Measurements from ENCODE around the gene AASDH. TPM values are rescaled to one million over a fixed set of nuclear protein-coding genes. Genes with fewer than 3 reads are reported as not detected.

The AASDH gene
- total RNA-seq, 1 experiment from 2014 or later, result 3.8 TPM

DNA sequence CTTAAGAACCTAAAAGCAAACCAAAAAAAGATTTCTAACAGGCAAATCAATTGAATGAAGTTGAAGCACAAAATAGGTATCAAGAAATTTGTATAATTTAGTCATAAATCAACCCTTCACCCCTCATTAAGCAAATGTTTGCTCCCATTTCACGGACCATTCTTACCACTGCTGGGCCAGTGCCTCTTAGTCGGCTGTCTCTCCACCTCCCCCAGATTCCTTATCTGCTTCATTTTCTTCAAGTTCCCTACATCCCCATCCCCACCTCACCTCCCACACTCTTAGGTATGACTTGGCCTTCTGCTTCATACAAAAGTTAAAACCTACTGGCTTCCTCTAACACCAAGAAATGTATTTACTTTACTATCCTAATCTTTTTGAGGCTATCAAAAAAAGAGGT, 11.8 kb downstream of the AASDH start:
- POLR2A ChIA-PET (ENCODE audit: low non-redundant PET), result no interaction called here
- Histone ChIP-seq H3K27me3 (replicated peaks; ENCODE audit: insufficient read depth, low read depth, low read length, poor library complexity) (no peaks in the 10 kb centered on the region), H3K4me1 (ENCODE audit: insufficient read depth, low read length, poor library complexity, severe bottlenecking) (no peaks in the 10 kb centered on the region), H3K9me3 (ENCODE audit: low read depth, low read length, poor library complexity, severe bottlenecking) (no peaks in the 10 kb centered on the region), H3K36me3 (ENCODE audit: insufficient read depth, low read length, poor library complexity, severe bottlenecking) (no peaks in the 10 kb centered on the region), H3K27ac (ENCODE audit: low read depth, low read length, poor library complexity, severe bottlenecking) (no peak overlapping the region), H3K4me3 (ENCODE audit: low read depth, low read length, poor library complexity, severe bottlenecking) (no peak overlapping the region)
- TF ChIP-seq EZH2 (IDR thresholded peaks at IDR 0.05; ENCODE audit: borderline replicate concordance, low read depth, low read length, poor library complexity, severe bottlenecking), result no peak
- TF ChIP-seq CTCF (conservative IDR thresholded peaks at IDR 0.05; ENCODE audit: low read depth, low read length), result no peak
- intact Hi-C loops (cut with micrococcal nuclease; ENCODE audit: unreplicated experiment), result no loop called here
- CTCF ChIA-PET, result no interaction called here
- no TSS peak for BruUV-seq (replicated peaks)
- DNase-seq (ENCODE audit: low spot score), result no peak

- CTCF ChIA-PET, result no interaction called here
- POLR2A ChIA-PET (ENCODE audit: low non-redundant PET), result no interaction called here
Observed at GRCh38 chr4:56374956-56375355, 12.3 kb downstream of the AASDH start.

GRCh38 chr4:56372774-56373173, 14.5 kb downstream of the AASDH start:
- no peaks in the 10 kb centered on the region for H3K9me3 ChIP-seq (ENCODE audit: low read depth, low read length, poor library complexity, severe bottlenecking)
- no peaks in the 10 kb centered on the region for H3K27me3 ChIP-seq (replicated peaks; ENCODE audit: insufficient read depth, low read depth, low read length, poor library complexity)
- H3K27ac ChIP-seq (ENCODE audit: low read depth, low read length, poor library complexity, severe bottlenecking), result no peak overlapping the region
- no TSS peak for BruUV-seq (replicated peaks)
- CTCF ChIA-PET, result no interaction called here
- no peak for DNase-seq (ENCODE audit: low spot score)
- no peak overlapping the region for H3K4me3 ChIP-seq (ENCODE audit: low read depth, low read length, poor library complexity, severe bottlenecking)
- H3K36me3 ChIP-seq (ENCODE audit: insufficient read depth, low read length, poor library complexity, severe bottlenecking), result no peaks in the 10 kb centered on the region
- TF ChIP-seq CTCF (conservative IDR thresholded peaks at IDR 0.05; ENCODE audit: low read depth, low read length) (no peak), EZH2 (IDR thresholded peaks at IDR 0.05; ENCODE audit: borderline replicate concordance, low read depth, low read length, poor library complexity, severe bottlenecking) (no peak)
- POLR2A ChIA-PET (ENCODE audit: low non-redundant PET), result no interaction called here
- no peaks in the 10 kb centered on the region for H3K4me1 ChIP-seq (ENCODE audit: insufficient read depth, low read length, poor library complexity, severe bottlenecking)
- intact Hi-C loops (cut with micrococcal nuclease; ENCODE audit: unreplicated experiment), result no loop called here

More at GRCh38 chr4:56374956-56375355, 12.3 kb downstream of the AASDH start:
- TF ChIP-seq CTCF (conservative IDR thresholded peaks at IDR 0.05; ENCODE audit: low read depth, low read length) (no peak), EZH2 (IDR thresholded peaks at IDR 0.05; ENCODE audit: borderline replicate concordance, low read depth, low read length, poor library complexity, severe bottlenecking) (no peak)
- intact Hi-C loops (cut with micrococcal nuclease; ENCODE audit: unreplicated experiment), result no loop called here
- Histone ChIP-seq H3K27me3 (replicated peaks; ENCODE audit: insufficient read depth, low read depth, low read length, poor library complexity) (no peaks in the 10 kb centered on the region), H3K36me3 (ENCODE audit: insufficient read depth, low read length, poor library complexity, severe bottlenecking) (no peaks in the 10 kb centered on the region), H3K27ac (ENCODE audit: low read depth, low read length, poor library complexity, severe bottlenecking) (no peak overlapping the region), H3K9me3 (ENCODE audit: low read depth, low read length, poor library complexity, severe bottlenecking) (no peaks in the 10 kb centered on the region), H3K4me1 (ENCODE audit: insufficient read depth, low read length, poor library complexity, severe bottlenecking) (no peaks in the 10 kb centered on the region), H3K4me3 (ENCODE audit: low read depth, low read length, poor library complexity, severe bottlenecking) (no peak overlapping the region)
- no peak for DNase-seq (ENCODE audit: low spot score)
- BruUV-seq (replicated peaks), result no TSS peak
